Measurements from ENCODE around the gene LPP.

LPP gene

GRCh38 chr3:188534633-188535032 is 380.7 kb downstream of the LPP start:
- DNase-seq (ENCODE audit: low read depth in 2 of 2, low spot score in 1 of 2), result no peak

- no peak for DNase-seq (ENCODE audit: low read depth in 2 of 2, low spot score in 1 of 2)
These were observed 383.6 kb downstream of the LPP start for GRCh38 chr3:188537606-188538005.

- DNase-seq (ENCODE audit: low read depth in 2 of 2, low spot score in 1 of 2), result no peak
These were observed 385.1 kb downstream of the LPP start for GRCh38 chr3:188539037-188539436.

GRCh38 chr3:188539631-188540194 is 385.8 kb downstream of the LPP start:
- DNase-seq (ENCODE audit: low read depth in 2 of 2, low spot score in 1 of 2), result no peak

- no peak for DNase-seq (ENCODE audit: low read depth in 2 of 2, low spot score in 1 of 2)
These were observed 388.2 kb downstream of the LPP start for GRCh38 chr3:188542196-188542595.

GRCh38 chr3:188544012-188544411 is 390.1 kb downstream of the LPP start:
- no peak for DNase-seq (ENCODE audit: low read depth in 2 of 2, low spot score in 1 of 2)

GRCh38 chr3:188546835-188547670 is 393.1 kb downstream of the LPP start:
- no peak for DNase-seq (ENCODE audit: low read depth in 2 of 2, low spot score in 1 of 2)

- peak in 1 of 2 donors; percentile 2 for DNase-seq (ENCODE audit: low read depth in 2 of 2, low spot score in 1 of 2)
These were observed 399.6 kb downstream of the LPP start for GRCh38 chr3:188553569-188553968.

GRCh38 chr3:188554404-188554803 is 400.4 kb downstream of the LPP start:
- DNase-seq (ENCODE audit: low read depth in 2 of 2, low spot score in 1 of 2), result no peak

- no peak for DNase-seq (ENCODE audit: low read depth in 2 of 2, low spot score in 1 of 2)
These were observed 403.3 kb downstream of the LPP start for GRCh38 chr3:188557235-188557634.

GRCh38 chr3:188558343-188559071 is 404.6 kb downstream of the LPP start:
- DNase-seq (ENCODE audit: low read depth in 2 of 2, low spot score in 1 of 2), result no peak

GRCh38 chr3:188559072-188559429 is 405.1 kb downstream of the LPP start:
- no peak for DNase-seq (ENCODE audit: low read depth in 2 of 2, low spot score in 1 of 2)

GRCh38 chr3:188559856-188560255 is 405.9 kb downstream of the LPP start:
- no peak for DNase-seq (ENCODE audit: low read depth in 2 of 2, low spot score in 1 of 2)

GRCh38 chr3:188562144-188562543 is 408.2 kb downstream of the LPP start:
- DNase-seq (ENCODE audit: low read depth in 2 of 2, low spot score in 1 of 2), result no peak

GRCh38 chr3:188567478-188568195 is 413.7 kb downstream of the LPP start:
- no peak for DNase-seq (ENCODE audit: low read depth in 2 of 2, low spot score in 1 of 2)

GRCh38 chr3:188568736-188569135 is 414.8 kb downstream of the LPP start:
- no peak for DNase-seq (ENCODE audit: low read depth in 2 of 2, low spot score in 1 of 2)

- DNase-seq (ENCODE audit: low read depth in 2 of 2, low spot score in 1 of 2), result no peak
These were observed 417.7 kb downstream of the LPP start for GRCh38 chr3:188571531-188572095.

GRCh38 chr3:188573291-188573940 is 419.5 kb downstream of the LPP start:
- DNase-seq (ENCODE audit: low read depth in 2 of 2, low spot score in 1 of 2), result no peak

GRCh38 chr3:188573956-188574355 is 420.0 kb downstream of the LPP start:
- no peak for DNase-seq (ENCODE audit: low read depth in 2 of 2, low spot score in 1 of 2)

GRCh38 chr3:188574885-188575284 is 420.9 kb downstream of the LPP start:
- DNase-seq (ENCODE audit: low read depth in 2 of 2, low spot score in 1 of 2), result no peak

- DNase-seq (ENCODE audit: low read depth in 2 of 2, low spot score in 1 of 2), result no peak
These were observed 421.5 kb downstream of the LPP start for GRCh38 chr3:188575501-188575900.

Measured in stimulated activated CD8-positive, alpha-beta memory T cell treated with anti-CD3 and anti-CD28 coated beads, Interleukin-4, amount 100 ng/mL, for 1 hour (primary cell).